ENCODE data around the gene DIAPH1.

- no peak for TF ChIP-seq POLR2A (IDR thresholded peaks at IDR 0.05; ENCODE audit: low read length)
- TF ChIP-seq GATA1 (IDR thresholded peaks at IDR 0.05; ENCODE audit: low read depth, low read length) = no peak
Observed at GRCh38 chr5:141484310-141484640, 134.5 kb downstream of the DIAPH1 start.

Measured in erythroblast (primary cell).